CD1c-positive myeloid dendritic cell (primary cell): Measurements from ENCODE around the gene SRSF5.

Source experiments
- DNase-seq: peaks from one replicate; pipeline ENCODE4 v3.0.0-alpha.2; 2016; ENCODE audit errors: extremely low spot score

The SRSF5 gene

DNA sequence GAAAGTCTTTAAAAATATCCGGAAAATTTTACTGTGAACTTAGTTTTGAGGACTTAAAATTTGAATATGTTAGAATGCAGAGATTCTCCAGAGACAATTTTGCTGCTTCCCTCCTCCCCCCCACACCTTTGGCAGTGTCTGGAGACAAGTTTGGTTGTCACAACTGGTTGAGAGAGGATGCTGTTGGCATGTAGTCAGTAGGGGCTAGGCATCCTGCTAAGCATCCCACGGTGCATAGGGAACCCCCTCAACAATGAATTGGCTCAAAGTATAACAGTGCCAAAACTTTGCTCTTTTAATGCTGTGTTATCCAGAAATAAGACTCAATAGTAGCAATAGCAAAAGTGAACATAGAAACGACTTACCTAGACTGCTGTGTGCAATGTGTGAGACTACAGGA, 3.6 kb downstream of the SRSF5 start:
- DNase-seq, result no peak

DNA sequence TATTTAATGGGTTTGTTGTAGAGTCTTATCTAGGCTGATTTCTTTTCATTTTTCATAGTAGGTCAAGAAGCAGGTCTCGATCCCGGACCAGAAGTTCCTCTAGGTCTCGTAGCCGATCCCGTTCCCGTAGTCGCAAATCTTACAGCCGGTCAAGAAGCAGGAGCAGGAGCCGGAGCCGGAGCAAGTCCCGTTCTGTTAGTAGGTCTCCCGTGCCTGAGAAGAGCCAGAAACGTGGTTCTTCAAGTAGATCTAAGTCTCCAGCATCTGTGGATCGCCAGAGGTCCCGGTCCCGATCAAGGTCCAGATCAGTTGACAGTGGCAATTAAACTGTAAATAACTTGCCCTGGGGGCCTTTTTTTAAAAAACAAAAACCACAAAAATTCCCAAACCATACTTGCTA, 4.2 kb downstream of the SRSF5 start:
- no peak for DNase-seq

DNA sequence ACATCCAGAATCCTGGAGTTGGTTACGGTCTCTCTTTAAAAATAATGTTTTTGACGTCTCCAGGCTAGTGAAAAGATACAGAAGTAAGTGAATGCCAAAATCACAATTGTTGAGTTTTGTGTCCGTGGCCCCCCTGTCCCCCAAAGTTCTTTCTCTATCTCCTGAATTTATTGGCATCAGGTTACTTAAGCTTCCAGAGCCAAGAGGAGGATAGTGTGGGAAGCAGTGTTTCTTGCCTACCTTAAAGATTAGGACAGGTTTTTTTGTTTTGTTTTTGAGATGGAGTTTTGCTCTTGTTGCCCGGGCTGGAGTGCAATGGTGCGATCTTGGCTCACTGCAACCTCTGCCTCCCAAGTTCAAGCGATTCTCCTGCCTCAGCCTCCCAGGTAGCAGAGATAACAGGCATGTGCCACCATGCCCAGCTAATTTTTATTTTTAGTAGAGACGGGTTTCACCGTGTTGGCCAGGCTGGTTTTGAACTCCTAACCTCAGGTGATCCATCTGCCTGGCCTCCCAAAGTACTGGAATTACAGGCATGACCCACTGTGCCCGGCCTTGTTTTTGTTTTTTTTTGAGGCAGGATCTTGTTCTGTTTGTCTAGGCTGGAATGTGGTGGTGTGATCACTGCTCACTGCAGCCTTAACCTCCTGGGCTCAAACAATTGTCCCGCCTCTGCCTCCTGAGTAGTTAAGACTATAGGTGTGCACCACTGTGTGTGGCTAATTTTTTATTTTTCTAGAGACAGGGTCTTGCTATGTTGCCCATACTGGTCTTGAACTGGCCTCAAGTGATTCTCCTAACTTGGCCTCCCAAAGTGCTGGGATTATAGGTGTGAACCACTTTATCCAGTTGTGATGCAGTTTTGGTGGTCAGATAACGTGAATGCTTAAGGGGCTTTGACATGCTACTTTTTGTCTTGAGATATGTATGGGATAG, 5.4 kb downstream of the SRSF5 start:
- no peak for DNase-seq

DNA sequence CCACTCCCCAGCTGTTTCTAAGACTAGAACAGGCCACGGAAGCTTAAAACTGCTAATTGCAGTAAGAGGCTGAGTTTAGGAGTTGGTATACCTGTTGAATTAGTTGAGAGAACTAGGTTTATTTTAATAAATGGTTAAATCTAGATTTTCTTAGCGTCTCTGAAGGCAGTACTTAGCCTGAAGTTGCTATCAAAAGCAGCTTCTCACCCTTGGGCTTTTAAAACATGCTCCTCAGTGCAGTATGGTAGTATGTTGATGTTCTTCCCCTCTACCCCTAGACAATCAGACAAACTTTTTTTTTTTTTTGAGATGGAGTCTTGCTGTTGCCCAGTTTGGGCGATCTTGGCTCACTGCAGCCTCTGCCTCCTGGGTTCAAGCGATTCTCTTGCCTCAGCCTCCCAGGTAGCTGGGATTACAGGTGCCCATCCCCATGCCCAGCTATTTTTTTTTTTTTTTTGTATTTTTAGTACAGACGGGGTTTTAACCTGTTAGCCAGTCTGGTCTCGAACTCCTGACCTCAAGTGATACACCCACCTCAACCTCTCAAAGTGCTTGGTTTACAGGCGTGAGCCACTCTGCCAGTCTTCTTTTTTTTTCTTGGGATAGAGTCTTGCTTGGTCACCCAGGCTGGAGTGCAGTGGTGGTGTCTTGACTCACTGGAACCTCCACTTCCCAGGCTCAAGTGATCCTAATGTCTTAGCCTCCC, 6.8 kb downstream of the SRSF5 start:
- DNase-seq, result no peak

DNA sequence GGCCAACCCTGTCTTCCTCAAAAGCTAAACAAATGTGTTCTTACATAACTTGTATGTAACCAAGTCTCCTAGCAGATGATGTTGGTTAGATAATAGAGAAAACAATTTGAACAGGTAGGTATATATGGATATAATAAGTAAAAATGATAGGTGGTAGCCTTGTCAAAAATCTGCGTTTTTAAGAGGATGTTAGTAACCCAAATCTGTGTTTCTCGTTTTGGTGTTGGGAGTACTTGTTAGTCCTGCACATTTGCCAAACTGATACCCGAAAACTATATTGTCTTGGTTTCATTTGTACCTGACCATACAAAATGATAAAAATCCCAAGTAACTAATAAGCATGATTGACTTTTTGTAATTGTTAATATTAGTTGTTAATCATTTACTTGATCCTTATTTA, 8.1 kb downstream of the SRSF5 start:
- no peak for DNase-seq

DNA sequence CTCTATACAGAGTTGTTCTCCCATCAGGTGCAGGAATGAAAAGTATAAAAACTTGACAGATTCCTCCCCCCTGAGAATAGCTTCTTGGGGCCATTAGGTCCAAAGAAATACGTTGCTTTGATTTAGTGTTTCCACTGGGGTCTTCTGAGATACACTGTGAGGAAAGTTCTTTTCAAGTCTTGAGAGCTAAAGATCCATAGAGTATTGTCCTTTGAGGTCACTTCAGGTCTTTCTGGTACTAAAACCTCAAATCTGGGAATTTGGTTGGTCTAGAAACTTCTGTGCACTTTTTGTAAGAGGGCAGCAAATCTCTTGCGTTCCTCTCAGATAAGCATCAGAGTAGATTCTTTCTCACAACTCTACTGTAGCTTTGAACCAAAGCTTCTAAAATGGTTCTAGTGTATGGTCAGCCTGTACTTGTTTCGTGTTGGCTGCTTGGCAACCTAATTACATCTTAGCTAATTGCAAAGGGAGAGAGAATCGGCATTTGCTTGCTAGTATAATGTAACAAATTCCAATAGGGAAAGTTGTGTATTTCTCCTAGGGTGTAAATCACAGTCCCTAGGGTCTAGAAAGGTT, 10.0 kb downstream of the SRSF5 start:
- DNase-seq, result no peak

DNA sequence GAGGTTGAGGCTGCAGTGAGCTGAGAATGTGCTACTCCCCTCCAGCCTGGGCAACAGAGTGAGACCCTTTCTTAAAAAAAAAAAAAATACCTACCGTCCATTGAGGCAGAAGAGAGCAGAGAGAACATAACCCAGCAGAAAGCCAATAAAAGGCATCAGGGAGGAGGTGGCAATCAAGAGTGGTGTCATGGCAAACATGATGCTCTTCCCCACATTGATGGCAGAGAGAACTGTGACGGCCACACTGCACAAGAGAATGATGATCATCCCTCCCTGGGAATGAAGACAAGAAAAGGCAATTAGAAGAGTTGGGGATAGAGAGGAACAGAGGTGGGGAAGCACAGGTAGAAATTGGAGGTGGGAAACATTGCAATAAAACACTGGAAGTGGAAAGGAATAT, 12.1 kb downstream of the SRSF5 start:
- no peak for DNase-seq

DNA sequence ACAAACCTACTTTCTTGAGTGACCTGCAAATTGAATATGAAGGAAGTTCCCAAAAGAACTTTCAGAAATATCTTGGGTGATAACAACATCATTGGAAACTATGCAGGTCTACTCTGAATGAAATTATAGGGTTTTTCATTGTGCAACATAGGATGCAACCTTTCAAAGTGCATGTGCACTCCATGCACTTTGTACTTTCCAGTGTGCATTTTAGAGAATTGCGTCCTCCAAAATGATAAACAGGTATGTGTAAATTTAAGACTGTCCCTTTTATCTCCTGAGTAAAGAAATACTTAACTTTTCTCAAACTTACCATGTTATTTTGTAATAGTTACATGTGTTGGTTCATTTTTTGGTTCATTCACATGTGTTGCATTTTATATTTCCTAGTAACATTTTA, 13.2 kb downstream of the SRSF5 start:
- DNase-seq, result no peak

DNA sequence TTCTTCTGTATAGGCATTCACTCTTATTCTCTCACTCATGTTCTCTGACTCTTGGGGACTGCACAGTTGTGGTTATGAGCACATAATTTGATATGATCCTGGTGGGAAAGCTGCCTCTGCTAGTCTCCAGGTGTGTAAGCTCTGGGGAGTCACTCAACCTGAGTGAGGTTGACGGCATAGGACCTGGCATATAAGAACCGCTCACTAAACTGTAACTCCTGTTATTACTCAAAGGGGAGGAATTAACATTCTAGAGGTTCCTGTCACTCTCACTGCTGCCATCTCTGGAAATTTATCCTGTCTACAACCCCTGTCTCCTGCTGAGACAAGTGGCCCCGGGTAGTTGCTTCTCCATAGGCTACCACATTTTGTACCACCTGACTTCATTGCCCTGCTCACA, 14.0 kb downstream of the SRSF5 start:
- no peak for DNase-seq

DNA sequence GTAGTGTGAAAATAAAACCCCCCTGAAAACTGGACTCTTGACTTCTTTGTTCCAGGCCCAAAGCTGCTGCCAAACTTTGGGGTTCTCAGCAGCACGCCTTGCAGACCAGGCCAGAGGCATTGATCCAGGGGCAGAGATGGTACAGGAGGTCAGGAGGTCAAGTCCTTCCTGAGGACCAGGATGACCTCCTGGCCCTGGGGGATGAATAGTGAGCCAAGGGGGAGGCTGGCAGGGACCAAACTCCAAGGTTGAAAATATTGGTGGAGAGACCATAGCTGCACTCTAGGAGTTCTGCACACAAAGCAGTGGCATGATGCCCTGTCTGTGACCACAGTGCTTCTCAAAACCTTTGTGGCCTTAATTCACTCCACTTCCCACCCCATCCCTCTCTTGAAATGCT, 18.0 kb downstream of the SRSF5 start:
- no peak for DNase-seq

DNA sequence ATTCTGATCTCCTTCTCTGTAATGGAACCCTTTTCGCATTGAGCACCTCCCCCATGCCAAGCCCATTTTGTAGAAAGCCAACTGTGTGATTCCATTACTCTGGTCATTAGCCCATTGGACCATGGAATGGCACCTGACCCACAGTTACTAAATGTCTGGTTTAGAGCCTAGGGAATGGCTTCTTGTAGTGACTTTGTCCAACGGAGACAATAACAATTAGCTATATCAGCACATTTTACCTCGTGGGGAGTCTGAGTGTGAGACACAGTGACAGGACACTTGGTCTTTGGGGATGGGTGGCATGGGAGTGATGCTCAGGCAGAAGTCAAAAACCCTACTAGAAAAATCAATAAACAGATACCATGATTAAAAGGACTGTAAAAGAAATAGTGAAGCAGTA, 19.7 kb downstream of the SRSF5 start:
- no peak for DNase-seq

DNA sequence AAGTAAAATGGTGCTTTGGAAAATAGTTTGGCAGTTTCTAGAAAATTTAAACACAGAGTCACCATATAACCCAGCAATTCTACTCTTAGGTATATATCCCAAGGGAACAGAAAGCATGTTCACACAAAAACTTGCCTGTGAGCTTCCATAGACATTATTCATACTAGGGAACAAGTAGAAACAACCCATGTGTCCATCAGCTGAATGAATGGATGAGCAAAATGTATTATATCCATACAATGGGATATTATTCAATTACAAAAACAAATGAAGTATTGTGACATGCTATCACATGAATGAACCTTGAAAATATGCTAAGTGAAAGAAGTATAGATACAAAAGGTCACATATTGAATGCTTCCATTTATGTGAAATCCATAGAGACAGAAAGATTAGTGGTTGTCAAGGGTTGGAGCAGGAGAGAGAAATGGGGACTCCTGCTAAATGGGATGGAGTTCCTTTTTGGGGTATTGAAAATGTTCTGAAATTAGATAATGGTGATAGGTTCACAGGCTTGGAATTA, 22.2 kb downstream of the SRSF5 start:
- DNase-seq, result no peak

DNA sequence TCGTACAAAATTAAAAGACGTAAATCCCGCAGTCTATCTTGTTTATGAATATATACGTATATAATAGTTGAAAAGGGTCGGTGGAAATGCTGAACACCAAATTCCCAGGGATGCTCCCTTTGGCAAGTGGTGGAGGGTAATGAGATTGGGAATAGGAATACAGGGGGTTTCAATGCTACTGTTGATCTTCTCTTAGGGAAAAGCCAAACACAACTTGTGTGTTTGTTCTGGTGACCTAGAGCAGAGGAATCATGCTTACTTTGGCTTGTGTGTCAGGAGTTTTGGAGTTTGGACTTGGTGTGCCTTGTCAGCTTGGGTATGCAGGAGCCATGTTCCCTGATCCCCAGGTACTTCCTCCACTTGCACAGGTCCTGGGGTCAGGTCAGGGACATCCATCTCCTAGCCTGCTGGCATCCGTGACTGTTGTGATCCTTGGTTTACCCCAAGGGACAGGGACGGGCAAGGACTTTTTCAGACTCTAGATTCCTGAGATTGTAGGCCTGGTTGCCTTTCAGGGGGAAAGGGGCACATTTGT, 26.0 kb downstream of the SRSF5 start:
- no peak for DNase-seq

DNA sequence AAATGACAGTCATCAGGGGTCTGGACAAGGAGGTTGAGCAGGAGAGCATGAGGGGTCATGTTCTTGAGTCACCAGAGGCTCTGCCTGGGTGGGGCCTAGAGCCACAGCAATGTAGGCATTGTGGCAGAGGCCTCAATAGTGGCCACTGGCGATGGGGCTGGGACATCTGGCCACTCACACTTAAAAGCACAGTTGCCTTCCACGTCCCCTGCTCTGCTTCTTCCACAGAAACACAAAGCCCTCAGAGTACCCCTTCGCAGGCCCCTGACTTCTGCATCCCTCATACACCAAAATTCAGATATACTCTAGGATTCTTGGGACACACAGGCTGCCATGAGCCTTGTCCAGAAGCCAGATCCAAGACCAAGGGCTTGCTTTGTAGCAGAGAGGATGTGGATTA, 27.8 kb downstream of the SRSF5 start:
- DNase-seq, result no peak

DNA sequence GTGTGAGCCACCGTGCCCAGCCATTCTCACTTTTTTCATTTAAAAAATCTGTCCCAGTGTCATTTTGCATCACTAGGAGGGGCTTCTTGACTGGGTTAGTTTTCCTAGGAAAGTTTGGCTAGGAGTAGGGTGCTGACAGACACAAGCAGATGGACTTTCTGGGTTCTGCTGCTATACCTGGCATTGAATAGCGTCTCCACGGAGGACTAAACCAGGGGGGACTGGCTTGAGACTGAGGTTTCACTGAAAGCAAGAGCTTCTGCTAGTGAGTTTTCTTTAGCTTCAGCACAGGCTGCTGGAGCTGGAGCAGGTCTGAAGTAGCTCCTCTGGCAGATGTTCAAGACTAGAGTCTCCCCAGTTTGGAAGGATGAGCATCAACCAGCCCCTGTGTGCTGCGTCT, 28.7 kb downstream of the SRSF5 start:
- no peak for DNase-seq

DNA sequence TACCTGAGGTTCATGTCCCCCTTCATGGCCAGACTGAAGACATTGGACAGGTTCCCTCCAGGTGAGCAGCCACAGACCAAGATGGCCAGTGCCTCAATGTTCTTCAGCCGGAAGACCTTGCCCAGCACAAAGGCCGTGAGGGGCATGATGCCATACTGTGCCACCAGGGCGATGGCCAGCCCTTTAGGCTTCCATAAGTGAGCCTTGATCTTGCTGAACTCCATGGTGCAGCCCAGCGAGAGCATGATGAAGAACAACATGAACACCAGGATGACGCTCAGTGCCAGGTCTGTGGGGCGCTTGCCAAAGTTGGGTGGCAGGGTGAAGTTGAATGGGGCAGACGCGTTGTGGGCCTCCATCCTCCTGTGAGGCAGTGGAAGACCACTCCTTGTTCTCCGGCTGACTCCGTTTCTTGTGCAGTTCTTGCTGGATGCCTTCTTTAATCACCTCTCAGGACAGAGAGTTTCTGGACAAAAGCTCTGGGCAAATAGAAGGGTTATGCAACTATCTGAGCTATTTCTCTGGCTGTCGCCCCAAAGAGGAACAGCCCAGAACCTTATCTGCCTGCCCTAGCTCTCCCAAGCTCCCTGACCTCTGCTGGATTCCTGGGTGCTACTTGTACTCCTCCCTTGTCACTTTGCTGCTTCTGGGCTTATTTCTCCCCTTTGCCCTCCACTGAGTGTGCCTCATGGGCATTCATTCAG, 30.0 kb downstream of the SRSF5 start, which contains the start of gene SLC10A1:
Gene SLC10A1, minus strand, starts transcription at position 445 of the 704 bp plus-strand sequence. Its CDS starts 86 bp downstream, at position 359.
- no peak for DNase-seq

DNA sequence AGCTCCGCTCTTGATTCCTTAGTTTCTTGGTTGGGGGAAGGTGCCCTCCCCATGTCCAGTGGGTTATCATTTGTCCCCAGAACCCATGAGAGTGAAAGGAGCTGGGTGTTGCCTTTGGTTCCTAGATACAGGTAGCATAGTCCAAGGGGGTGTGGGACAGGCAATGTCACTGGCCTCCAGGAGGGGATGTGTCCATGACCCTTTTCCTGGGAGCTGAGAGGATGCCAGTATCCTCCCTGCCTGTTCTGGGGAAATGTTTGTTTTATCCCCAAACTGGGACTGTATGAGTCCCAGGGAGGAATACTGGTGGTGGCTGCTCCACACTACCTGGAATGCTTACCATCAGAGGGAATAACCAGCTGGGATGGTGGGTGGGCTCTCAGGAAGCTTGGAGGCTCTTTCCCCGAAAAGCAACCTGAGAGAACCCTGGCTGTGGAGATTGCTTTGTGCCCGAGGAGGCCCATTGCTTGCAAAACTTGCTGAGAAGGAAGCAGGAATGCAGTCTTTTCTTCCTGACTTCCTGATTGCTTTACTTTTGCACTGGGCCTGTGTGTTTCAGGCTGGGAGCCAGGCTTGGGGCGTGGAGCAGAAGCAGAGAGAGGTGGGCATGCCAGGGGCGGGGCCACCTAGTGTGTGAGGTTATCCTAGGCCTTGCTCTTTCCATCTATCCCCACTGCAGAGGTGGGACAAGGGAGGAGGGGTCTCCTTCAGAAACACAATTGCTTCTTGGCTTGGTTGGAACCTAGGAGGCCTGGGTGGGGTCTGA, 30.8 kb downstream of the SRSF5 start:
- no peak for DNase-seq

DNA sequence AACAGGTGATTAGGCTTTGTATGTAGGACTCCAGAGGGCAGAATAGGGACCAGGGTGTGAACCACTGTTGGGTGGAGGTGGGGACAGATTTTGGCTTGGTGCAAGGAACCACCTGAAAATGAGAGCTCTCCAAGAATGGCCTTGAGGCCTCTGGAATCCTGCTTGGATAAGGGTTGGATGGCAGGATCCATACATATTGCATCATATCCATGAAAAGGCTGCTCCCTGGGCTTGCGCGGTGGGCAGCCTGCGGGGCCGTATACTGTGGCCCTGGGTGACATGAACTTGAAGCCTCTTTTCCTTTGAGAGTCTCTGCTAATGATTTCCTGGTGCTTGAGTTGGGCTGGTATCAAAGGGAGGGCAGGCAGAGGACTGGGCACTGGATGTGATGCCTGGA, 31.4 kb downstream of the SRSF5 start:
- no peak for DNase-seq

DNA sequence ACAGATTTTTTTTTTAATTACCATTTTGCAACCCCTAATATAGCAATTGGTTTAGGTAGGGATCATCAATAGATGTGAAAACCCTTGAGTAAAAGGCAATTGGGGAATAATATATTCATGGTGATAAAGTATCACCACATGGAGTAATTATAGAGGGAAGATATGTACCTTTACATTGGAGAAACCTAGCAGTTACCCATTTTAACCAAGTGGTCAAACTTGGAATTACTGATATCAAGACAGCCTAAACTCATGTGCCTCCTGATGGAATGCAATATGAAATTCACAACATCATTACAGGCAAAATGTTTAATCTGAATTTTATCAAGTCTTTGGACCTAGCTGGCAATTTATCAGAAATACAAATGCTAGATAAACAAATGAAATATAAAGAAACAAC, 36.8 kb downstream of the SRSF5 start:
- no peak for DNase-seq

DNA sequence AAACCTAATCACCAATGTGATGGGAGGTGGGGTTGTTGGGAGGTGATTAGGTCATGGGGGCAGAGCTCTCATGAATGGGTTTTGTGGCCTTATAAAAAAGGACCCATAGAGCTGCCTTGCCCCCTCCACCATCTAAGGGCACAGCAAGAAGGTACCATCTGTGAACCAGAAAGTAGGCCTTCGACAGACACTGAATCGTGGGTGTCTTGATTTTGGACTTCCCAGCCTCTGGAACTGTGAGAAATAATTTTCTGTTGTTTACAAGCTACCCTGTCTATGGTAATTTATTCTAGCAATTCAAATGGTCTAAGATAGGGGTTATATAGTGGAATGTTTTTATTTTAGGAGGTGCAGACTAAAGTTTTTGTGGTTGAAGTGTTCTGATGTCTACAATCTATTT, 38.0 kb downstream of the SRSF5 start:
- no peak for DNase-seq

DNA sequence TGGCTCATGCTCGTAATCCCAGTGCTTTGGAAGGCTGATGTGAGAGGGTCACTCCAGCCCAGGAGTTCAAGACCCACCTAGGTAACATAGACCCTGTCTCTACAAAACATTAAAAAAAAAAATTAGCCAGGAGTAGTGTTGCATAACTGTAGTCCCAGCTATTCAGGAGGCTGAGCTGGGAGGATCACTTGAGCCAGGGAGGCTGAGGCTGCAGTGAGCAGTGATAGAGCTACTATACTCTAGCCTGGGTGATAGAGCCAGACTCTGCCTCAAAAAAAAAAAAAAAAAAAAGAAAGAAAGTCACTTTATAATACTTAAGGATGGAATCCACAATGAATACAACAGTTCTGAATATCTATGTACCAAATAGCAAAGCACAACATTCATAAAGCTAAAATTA, 40.2 kb downstream of the SRSF5 start:
- no peak for DNase-seq
